HEK293T (cell line): ENCODE data around the gene CAMKMT.

Experiments used
- FOXK2 ChIP-seq: fragments of 450-650 bp; IDR thresholded peaks from 2 replicates; pipeline ENCODE4 v1.6.1; 2016; ENCODE audit warnings: mild to moderate bottlenecking
- FOXM1 ChIP-seq: fragments of 450-650 bp; IDR thresholded peaks from 2 replicates; pipeline ENCODE4 v1.6.1; 2017; ENCODE audit warnings: mild to moderate bottlenecking, borderline replicate concordance

DNA sequence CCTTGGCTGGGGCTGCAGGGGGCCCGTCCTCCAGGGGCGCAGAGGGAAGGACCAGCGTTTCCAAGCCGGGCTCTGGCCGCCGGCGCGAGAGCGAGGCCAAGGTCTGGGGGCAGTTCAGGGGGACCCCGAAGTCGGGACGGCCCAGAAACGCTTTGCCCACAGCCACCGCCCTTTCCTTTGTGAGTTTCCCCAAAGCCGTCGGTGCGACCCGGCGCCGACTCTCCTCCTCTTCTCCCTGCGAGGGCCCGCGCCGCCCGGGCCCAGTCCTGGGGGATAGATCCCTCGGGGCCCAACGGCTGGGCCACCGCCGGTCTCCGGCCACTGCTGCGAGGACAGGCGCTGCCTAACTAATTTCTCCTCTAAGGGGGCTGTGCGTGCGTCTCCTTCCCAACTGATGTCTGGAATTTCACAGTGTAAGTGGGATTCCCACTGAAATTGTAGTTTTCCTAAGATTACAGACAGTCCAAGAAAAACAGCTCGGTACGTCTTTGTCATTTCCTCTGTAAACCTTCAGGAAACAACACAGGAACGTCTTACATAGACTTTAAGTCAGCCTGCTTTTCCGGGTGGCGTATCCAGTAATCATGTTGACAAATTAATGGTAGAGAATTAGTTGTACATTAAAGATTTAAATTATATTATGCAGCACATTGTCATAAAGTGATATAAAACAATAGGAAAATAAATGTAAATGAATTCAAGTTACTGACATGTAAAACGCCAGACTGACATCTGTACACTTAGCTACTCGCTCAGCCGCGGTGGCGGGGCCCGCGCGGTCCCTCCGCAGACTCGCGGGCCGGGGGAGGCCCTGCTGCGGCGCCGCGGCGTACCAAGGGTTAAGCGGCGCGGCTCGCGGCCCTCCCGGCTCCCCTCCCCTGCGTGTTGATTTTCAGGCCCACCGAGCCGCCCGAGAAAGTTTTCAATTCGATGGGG lies 440.4 kb downstream of the CAMKMT start:
- TF ChIP-seq FOXK2 (no peak), FOXM1 (no peak)
